ENCODE data around the gene PRDM11.

Gene PRDM11

DNA sequence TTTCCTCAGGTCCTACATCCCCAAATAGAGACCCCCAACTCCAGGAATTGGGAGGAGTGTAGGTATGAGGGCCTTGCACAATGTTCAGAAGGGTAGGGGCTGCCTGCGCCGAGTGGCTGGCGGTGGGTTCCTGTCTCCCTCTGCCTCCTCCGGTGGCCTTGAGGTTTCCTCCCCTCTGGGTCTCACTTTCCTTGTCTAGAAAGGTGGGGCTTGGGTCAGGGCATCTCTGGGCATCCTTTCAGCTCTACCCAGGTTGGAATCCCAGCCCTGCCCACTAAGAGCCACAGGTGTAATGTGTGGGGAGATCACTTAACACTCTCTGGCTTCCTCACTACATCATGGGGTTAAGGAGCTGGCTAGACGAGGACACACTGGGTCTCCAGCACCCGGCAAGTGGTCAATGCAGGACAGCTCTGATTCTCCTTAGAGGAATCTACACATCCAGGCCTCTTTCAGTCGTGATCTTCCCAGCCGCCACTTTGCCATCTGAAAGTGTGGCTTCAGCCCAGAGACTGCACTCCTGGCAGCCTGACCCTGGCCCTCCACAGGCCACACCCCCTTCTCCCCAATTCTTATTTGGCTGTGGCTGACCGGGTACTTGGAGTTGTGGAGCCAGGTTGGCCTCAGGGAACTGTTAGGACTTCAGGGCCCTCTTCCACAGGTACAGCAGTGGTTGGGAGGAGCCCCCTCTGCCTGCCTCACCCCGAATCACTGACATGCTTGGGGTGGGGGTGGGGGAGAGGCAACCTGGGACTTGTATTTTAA is 22.1 kb downstream of the PRDM11 start:
- H3K27ac ChIP-seq, result no peak overlapping the region
- no peak overlapping the region for H3K4me3 ChIP-seq
- TF ChIP-seq, protein P1, sequence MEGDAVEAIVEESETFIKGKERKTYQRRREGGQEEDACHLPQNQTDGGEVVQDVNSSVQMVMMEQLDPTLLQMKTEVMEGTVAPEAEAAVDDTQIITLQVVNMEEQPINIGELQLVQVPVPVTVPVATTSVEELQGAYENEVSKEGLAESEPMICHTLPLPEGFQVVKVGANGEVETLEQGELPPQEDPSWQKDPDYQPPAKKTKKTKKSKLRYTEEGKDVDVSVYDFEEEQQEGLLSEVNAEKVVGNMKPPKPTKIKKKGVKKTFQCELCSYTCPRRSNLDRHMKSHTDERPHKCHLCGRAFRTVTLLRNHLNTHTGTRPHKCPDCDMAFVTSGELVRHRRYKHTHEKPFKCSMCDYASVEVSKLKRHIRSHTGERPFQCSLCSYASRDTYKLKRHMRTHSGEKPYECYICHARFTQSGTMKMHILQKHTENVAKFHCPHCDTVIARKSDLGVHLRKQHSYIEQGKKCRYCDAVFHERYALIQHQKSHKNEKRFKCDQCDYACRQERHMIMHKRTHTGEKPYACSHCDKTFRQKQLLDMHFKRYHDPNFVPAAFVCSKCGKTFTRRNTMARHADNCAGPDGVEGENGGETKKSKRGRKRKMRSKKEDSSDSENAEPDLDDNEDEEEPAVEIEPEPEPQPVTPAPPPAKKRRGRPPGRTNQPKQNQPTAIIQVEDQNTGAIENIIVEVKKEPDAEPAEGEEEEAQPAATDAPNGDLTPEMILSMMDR (IDR thresholded peaks at IDR 0.05), result no peak
- DNase-seq (ENCODE audit: low spot score), result no peak

DNA sequence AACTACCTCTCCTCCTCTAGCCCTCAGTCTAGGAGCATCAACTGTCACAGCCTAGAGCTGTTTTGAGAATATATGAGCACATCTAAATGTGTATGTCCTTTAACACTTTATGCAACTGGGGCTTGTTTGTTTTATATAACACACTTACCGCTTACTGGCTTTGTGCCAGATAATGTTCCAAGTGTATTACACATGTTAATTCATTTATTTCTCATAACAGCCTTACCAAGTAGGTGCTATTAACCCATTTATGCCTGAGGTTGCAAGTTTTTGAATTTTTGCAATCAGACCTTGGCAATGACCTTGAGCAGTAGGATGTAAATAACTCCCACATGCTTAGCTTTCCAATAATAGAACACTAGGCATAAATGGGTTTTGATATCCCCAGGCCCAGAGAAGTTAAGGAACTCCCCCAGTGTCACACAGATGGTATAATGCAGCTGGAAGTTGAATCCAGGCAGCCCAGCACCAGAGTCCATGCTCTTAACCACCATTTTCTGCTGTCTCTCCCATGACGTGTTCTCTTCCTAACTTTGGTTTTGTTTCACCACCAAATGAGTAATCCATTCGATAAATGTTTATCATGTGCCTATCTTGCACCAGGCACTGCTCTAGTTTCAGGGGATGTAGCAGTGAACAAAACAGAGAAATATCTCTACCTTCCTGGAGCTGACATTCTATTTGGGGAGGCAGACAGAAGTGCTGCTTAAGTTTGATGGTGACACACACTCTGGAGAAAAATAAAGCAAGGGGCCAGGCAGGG is 23.1 kb downstream of the PRDM11 start:
- Histone ChIP-seq H3K4me3 (no peak overlapping the region), H3K27ac (no peak overlapping the region)
- TF ChIP-seq, protein P1 (IDR thresholded peaks at IDR 0.05), result no peak
- DNase-seq (ENCODE audit: low spot score), result no peak

DNA sequence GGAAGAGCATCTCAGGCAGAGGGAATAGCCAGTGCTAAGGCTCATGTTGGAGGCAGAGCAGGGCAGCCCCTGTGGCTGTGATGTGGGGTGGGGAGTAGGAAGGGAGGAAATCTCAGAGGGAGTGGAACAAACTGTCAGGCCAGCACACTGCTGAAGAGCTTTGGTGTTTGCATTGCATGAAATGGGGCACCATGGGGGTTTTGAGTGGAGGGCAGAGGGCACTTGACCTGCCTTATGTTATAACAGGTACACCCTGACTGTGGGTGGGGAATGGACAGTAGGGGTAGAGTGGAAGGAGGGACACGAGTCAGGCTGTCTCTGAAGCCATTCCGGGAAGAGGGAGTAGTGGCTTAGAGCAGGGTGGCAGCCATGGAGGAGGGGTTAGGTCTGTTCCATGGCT is 24.0 kb downstream of the PRDM11 start:
- Histone ChIP-seq H3K27ac (no peak overlapping the region), H3K4me3 (no peak overlapping the region)
- DNase-seq (ENCODE audit: low spot score), result peak; percentile 50
- TF ChIP-seq, protein P1 (IDR thresholded peaks at IDR 0.05), result no peak

DNA sequence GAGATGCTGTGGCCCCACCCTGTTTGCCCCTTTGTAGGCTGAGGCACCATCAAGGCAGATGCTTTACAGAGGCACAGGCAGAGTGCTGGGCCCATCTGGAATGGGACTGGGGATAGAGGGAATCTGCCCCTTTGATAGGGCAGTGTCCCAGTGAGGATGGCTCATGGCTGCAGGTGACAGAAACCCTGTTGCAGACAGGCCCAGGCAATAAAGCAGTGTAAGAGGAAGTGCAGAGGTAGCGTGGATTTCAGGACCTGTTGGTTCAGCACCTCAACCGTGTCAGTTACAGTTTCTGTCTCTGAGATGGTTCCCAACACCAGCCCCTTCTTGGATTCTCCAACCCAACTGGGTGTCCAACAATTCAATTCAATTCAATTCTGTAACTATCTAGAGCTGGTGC is 25.1 kb downstream of the PRDM11 start:
- TF ChIP-seq, protein P1 (IDR thresholded peaks at IDR 0.05), result no peak
- Histone ChIP-seq H3K27ac (no peak overlapping the region), H3K4me3 (no peak overlapping the region)
- DNase-seq (ENCODE audit: low spot score), result no peak

DNA sequence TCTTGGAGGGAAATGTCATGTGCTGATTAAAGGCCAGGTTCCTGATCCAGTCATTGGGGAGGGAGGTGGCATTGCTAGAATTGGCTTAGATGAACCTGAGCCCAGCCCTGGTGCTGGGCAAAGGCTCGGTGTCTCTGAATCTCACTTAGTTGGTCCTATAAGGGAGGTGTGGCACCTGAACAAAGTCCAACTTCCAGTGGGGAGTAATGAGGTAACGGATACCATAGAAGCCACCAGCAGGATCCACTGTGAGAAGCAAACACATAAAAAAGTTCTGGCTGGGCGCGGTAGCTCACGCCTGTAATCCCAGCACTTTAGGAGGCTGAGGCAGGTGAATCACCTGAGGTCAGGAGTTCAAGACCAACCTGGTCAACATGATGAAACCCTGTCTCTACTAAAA is 26.6 kb downstream of the PRDM11 start:
- Histone ChIP-seq H3K27ac (no peak overlapping the region), H3K4me3 (no peak overlapping the region)
- TF ChIP-seq, protein P1 (IDR thresholded peaks at IDR 0.05), result no peak
- DNase-seq (ENCODE audit: low spot score), result peak; percentile 40

DNA sequence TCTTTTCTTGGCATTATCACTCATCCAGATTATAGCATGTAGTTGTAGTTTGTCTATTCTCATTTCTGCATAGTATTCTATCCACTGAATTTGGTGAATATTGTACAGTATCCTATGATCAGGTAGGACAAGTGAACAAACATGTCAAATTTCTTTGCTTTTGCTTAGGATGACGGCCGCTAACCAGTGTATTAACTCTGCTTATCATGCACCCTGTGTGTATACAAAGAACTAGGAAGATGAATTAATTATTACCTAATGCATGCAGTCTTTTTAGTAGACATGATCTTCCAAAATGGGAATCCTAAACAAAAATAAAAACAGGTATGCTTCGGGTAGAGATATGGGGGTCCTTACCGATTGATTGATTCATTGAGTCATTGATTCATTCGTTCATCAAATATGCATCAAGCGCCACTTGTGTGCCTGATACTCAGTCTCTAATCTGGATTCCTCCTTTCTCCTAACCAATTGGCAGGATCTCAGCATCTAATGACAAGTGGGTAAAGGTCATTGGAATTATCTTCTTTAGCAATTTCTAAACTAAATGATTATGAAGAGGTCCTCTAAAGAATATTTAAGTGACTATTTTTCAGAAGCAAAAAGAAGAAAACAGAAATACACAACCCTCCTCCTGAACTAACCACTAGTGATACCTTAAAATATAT is 27.9 kb downstream of the PRDM11 start:
- TF ChIP-seq, protein P1 (IDR thresholded peaks at IDR 0.05), result no peak
- no peak overlapping the region for H3K4me3 ChIP-seq
- H3K27ac ChIP-seq, result no peak overlapping the region
- DNase-seq (ENCODE audit: low spot score), result no peak
